GM19463 (cell line): ENCODE measurements around the gene UCHL1.
A peak's percentile ranks its signal among the peaks of the same experiment; 100 is the strongest.

Source experiments
- ATAC-seq: cut with Tn5 transposase; IDR thresholded peaks from one replicate; pipeline ENCODE4 v1.9.1; 2021; ENCODE audit warnings: mild to moderate bottlenecking, moderate library complexity; ENCODE audit not compliant: unreplicated experiment

The UCHL1 gene

GRCh38 chr4:41256740-41257256 is at the start of gene UCHL1:
Gene UCHL1, plus strand, starts transcription at chr4:41256928. Its CDS starts 49 bp downstream, at chr4:41256977.
- peak; percentile 19 for ATAC-seq

- no peak for ATAC-seq
These were observed 49.4 kb upstream of the UCHL1 start for GRCh38 chr4:41207291-41207831.

- ATAC-seq: no peak
These were observed 47.5 kb upstream of the UCHL1 start for GRCh38 chr4:41209187-41209586.

DNA sequence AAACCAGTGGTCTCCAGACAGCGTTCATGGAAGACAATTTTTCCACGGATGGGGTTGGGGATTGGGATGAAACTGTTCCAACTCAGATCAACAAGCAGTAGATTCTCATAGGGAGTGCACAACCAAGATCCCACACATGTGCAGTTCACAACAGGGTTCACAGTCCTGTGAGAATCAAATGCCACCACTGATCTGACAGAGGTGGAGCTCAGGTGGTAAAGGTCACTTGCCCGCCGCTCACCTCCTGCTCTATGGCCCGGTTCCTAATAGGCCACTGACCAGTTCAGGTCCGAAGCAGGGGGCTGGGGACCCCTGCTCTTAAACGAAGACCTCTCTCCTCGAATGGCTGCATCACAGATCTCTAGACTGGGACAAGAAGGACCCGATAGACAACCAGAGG is 46.8 kb upstream of the UCHL1 start:
- no peak for ATAC-seq

- no peak for ATAC-seq
These were observed 44.6 kb upstream of the UCHL1 start for GRCh38 chr4:41211951-41212615.

DNA sequence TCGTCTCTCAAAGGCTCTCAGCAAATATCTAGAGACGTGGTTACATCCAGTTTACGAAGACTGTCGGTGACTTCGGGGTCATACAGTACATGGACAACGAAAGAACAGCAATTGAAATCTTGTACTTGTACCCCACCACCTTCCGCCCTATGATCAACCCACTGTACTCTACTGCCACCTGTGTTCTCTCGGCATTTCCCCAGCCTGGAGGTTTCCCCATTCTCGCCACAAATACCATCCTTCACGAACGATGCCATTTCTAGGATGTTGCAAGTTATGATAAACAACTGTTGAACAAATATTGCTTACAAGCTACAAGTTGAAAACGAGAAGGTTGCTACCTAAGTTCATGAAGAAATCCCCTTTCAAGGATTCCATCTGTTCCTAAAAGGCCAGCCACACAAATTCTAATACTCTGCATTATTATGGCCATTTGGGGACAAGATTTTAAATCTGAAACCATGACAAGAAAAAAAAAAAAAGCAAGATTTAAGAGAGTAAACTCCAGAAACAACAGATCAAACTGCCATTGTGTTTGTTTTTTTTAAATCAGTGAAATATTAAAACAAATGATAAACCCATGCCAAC is 44.0 kb upstream of the UCHL1 start:
- ATAC-seq: no peak

GRCh38 chr4:41213625-41214135 is 43.0 kb upstream of the UCHL1 start:
- peak; percentile 9 for ATAC-seq

DNA sequence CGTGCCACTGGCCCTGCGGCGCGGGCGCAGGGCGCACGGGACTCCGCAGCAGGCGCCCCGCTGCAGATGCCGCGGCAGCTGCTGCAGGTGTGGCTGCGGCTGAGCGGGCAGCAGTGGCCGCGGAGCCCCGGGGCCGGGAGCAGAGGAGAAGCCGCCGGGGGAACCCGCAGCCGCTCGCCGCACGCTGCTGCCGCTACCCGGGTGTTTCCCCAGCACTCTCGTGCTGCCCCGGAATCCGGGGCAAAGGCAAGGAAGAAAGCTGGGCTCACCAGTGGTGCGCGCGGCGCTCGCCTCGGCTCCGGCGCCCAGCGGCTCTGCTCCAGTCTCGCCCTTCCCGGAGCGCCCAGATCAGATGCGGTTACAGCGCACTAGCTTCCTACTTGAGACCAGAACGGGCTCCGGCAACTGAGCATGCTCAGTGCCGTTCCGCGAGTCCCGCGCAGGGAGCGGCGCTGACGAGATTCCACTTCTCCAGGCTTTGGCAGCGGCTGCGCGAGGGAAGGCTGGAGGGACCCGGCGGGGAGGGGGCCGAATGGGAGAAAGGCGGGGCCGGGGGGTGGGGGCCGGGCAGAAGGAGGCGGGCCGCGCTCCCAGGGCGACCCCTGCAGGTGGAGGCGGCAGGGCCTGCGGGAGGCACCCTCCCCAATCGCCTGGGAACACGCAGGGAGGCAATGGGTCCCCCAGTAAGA is 42.4 kb upstream of the UCHL1 start, which contains the start of gene APBB2:
Gene APBB2 (minus strand): TSS at position 407 of the 689 bp plus-strand sequence. CDS start 181,288 bp downstream, outside the sequence.
- ATAC-seq: peak; percentile 50

GRCh38 chr4:41214825-41215146 is 41.9 kb upstream of the UCHL1 start:
- ATAC-seq: no peak

- no peak for ATAC-seq
These were observed 41.6 kb upstream of the UCHL1 start for GRCh38 chr4:41215155-41215554.

- ATAC-seq: no peak
These were observed 40.8 kb upstream of the UCHL1 start for GRCh38 chr4:41215969-41216293.

DNA sequence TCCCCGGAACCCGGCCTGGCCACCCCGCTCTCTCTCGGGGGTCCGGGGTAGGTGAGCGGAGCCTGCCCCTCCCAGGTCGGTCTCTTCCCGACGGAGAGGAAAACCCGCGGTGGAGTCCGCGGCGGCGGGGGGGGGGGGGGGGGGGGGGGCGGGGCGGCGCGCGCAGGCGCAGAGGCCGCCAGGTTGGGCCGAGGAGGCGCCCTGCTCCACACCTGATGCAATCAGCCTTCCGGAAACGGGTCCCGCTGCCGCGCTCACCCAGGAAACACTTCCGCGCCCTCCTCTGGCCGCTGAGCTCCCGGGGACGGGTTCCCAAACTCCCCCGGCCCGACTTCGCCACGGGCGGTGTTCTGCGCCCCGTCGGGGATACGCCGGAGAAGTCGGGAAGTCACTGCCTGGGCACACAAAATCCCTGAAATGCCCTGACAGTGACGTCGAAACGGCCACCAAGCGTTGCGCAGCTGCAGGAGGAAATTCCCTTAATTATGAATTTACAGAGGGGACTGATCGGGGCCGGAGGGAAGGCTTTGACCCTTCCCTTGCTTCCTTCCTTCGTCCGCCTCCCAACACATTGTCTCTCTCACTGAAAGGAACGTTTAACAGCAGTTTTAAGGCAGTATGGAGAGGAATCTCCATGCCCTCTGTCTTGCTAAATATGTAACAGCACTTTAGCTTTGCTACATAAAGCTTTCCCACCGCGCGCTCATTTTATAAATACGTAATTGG is 40.3 kb upstream of the UCHL1 start:
- peak; percentile 48 for ATAC-seq

DNA sequence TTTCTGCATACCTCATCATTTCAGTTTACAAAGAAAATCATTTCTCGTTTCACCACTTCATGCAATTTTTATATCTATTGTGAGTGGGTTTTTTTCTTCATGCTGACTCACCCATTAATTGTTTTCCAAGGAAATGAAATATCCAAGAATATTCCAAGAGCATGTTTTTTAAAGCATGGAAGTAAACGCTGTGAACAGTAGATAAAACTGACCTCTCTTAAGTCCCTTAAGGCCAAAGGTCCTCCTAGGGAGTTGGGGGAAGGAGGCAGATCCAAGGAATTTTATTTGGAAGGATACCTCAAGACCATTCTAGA is 39.8 kb upstream of the UCHL1 start:
- no peak for ATAC-seq

DNA sequence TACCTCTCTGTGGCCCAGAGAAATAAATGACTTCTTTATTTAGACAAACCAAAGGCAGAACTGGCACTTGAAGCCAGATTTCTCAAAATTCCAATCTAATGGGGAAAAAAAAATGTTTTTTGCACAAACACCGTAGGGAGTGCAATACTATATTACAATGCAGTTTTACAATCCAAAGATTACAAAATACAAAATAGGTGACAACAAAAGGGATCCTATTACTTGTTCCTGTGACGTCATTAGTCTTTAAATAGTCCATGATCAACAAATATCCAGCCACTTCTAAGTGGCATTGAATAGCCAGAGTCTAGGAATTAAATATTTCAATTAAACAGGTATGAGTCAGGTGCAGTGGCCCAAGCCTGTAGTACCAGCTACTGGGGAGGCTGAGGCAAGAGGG is 39.4 kb upstream of the UCHL1 start:
- ATAC-seq: no peak

DNA sequence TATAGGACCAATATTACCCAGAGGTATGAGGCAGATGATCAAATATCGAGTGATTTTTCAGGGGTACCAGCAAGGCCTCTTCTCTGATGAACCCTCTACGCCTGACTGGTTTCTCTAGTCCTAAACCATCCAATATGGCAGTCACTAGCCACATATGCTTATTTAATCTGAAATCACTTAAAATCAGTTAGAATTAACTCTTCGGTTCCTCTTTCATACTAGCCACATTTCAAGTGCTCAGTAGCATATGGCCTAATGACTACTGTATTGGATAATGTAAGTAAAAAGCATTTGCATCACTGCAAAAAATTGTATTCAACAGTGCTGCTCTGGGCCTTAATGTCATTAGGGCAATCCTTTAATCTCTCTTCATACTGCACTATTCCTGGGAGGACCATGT is 38.0 kb upstream of the UCHL1 start:
- no peak for ATAC-seq

- ATAC-seq: no peak
These were observed 37.2 kb upstream of the UCHL1 start for GRCh38 chr4:41219421-41219950.

- ATAC-seq: no peak
These were observed 34.7 kb upstream of the UCHL1 start for GRCh38 chr4:41221850-41222645.

DNA sequence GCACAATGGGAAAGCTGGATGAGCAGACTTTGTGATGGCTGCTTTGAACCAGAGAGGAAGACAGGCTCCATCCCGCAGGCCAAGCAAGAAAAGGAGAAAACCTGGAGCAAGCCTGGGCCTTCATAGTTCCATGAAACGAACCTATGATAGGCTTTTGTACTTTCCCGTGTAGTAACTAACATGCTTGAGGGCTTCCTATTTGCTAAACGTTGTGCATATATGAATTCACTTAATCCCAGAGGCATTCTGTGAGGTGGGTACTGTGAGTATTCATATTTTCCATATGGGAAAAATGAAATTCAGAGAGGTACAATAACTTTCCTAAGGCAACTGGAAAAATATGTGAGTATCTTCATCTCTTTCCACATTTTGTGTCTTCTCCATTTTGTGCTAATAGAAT is 28.8 kb upstream of the UCHL1 start:
- ATAC-seq: no peak

DNA sequence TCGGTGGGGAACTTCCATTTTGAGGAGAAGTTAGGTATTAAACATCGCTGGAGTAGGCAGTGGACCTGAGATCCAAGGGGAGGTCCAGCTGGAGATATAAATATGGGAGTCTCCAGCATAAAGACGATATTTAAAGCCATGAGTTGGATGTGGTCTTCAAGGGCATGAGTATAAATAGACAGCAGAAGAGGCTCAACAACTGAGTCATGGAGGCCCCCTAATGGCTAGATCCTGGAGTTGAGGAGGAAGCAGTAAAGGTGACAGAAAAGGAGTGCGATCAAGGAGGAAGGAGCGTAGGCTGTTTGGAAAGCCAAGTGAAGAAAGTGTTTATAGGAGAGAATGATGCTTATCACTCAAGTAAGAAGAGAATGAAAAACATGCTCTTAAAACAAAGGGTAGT is 24.3 kb upstream of the UCHL1 start:
- no peak for ATAC-seq

DNA sequence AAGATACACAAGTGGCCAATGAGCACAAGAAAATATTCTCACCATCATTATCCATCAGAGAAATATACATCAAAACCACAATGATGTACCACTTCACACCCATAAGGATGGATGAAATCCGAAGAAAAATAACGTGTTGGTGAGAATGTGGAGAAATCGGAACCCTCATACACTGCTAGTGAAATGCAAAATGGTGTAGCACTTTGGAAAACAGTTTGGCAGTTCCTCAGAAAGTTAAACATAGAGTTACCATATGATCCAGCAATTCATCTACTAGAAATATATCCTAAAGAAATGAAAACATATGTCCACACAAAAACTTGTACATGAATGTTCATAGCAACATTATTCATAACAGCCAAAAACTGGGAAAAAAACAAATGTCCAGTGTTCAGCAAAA is 23.9 kb upstream of the UCHL1 start:
- no peak for ATAC-seq
